Fibroblast of lung (primary cell): ENCODE results near the gene CCDC88C. TPM values are rescaled to one million over a fixed set of nuclear protein-coding genes. Genes with fewer than 3 reads are reported as not detected.

Experiments
- DNase-seq, 2 donors: peaks; one replicate each; pipeline versions ENCODE4 v3.0.0 to v3.0.0-alpha.2; 2010; ENCODE audit warnings: low read depth in 2 of 2
- H2AFZ ChIP-seq: 2 replicates; pipeline ENCODE4 v1.5.1; 2012; ENCODE audit warnings: low read length, control low read depth, inconsistent platforms
- H3K27ac ChIP-seq: 2 replicates; pipeline ENCODE4 v1.5.1; 2011; ENCODE audit warnings: low read length, control low read depth; ENCODE audit not compliant: insufficient read depth
- H3K27me3 ChIP-seq: 2 replicates; pipeline ENCODE4 v1.5.1; 2011; ENCODE audit warnings: mild to moderate bottlenecking, low read length; ENCODE audit not compliant: control insufficient read depth, insufficient read depth
- H3K36me3 ChIP-seq: 2 replicates; pipeline ENCODE4 v1.5.1; 2011; ENCODE audit warnings: low read length; ENCODE audit not compliant: control insufficient read depth, insufficient read depth
- H3K4me1 ChIP-seq: 2 replicates; pipeline ENCODE4 v1.5.1; 2011; ENCODE audit warnings: low read length; ENCODE audit not compliant: control insufficient read depth, insufficient read depth; ENCODE audit errors: extremely low read depth
- H3K4me2 ChIP-seq: 2 replicates; pipeline ENCODE4 v1.5.1; 2011; ENCODE audit warnings: low read length, control low read depth; ENCODE audit not compliant: insufficient read depth; ENCODE audit errors: extremely low read depth
- H3K4me3 ChIP-seq, 4 experiments: fragments of 200-600 bp in 1 of 4; sonication (generic) in 1 of 4; replicated peaks in 1 of 4; 2 replicates each; pipeline ENCODE4 v1.5.1; 2011 to 2016; ENCODE audit warnings: low read length in 4 of 4, low read depth in 3 of 4, mild to moderate bottlenecking in 3 of 4, control low read depth in 2 of 4, inconsistent platforms in 1 of 4, mixed read lengths in 1 of 4; ENCODE audit not compliant: insufficient read depth in 1 of 4; ENCODE audit errors: control extremely low read depth in 1 of 4
- H3K79me2 ChIP-seq: 2 replicates; pipeline ENCODE4 v1.5.1; 2012; ENCODE audit warnings: mild to moderate bottlenecking, low read length, inconsistent platforms; ENCODE audit not compliant: control insufficient read depth, insufficient read depth
- H3K9ac ChIP-seq: 2 replicates; pipeline ENCODE4 v1.5.1; 2011; ENCODE audit warnings: mild to moderate bottlenecking, low read length, control low read depth; ENCODE audit not compliant: insufficient read depth
- H3K9me3 ChIP-seq: 2 replicates; pipeline ENCODE4 v1.5.1; 2012; ENCODE audit warnings: low read depth, low read length; ENCODE audit not compliant: control insufficient read depth, insufficient read depth
- H4K20me1 ChIP-seq: 2 replicates; pipeline ENCODE4 v1.5.1; 2011; ENCODE audit warnings: low read length; ENCODE audit not compliant: control insufficient read depth, insufficient read depth; ENCODE audit errors: extremely low read depth
- EZH2 ChIP-seq: IDR thresholded peaks from 2 replicates; pipeline ENCODE4 v1.5.1; 2012; ENCODE audit warnings: low read length, control low read depth, mild to moderate bottlenecking; ENCODE audit errors: missing control alignments
- polyA plus RNA-seq, 2 donors: library from polyadenylated mRNA; depleted of rRNA in 1 of 2; stranded (reverse) in 1 of 2; unstranded in 1 of 2; fragments of >200 nt; gene quantifications; 2 replicates each; pipeline ENCODE4 v1.2.1, GENCODE V29; 2011 to 2012; ENCODE audit warnings: missing spikeins in 1 of 2
- total RNA-seq: library from RNA; depleted of rRNA; stranded (reverse); fragments of >200 nt; gene quantifications from 2 replicates; pipeline ENCODE4 v1.2.1, GENCODE V29; 2014
- TF ChIP-seq, protein P1 (sequence below), 2 donors: IDR thresholded peaks in 1 of 2; conservative IDR thresholded peaks in 1 of 2; 1 replicate in 1 of 2; 2 replicates in 1 of 2; pipeline ENCODE4 v1.5.1; 2011 to 2012; ENCODE audit warnings: low read length in 2 of 2, control low read depth in 1 of 2, inconsistent platforms in 1 of 2, low read depth in 1 of 2, mild to moderate bottlenecking in 1 of 2

The CCDC88C gene
- total and polyA plus RNA-seq, 2 donors (not counting 1 experiment from before 2014, with no cell fraction given), result 0.02 to 0.17 TPM

- no peaks in the 10 kb centered on the region for H3K4me1 ChIP-seq
These were observed 47.8 kb downstream of the CCDC88C start for GRCh38 chr14:91369628-91370445.

GRCh38 chr14:91368776-91369416, 48.7 kb downstream of the CCDC88C start:
- no peak overlapping the region for H3K4me3 ChIP-seq

More at GRCh38 chr14:91369628-91370445, 47.8 kb downstream of the CCDC88C start:
- Histone ChIP-seq H3K27ac (no peak overlapping the region), H2AFZ (no peak overlapping the region), H3K27me3 (peaks cover 7% of the 10 kb centered on the region), H3K79me2 (no peaks in the 10 kb centered on the region), H3K4me3 (no peak overlapping the region), H4K20me1 (no peaks in the 10 kb centered on the region), H3K9ac (no peak overlapping the region), H3K9me3 (no peaks in the 10 kb centered on the region), H3K4me2 (peak overlapping the region; percentile 8), H3K36me3 (no peaks in the 10 kb centered on the region)
- TF ChIP-seq EZH2, result no peak
- TF ChIP-seq, protein P1, sequence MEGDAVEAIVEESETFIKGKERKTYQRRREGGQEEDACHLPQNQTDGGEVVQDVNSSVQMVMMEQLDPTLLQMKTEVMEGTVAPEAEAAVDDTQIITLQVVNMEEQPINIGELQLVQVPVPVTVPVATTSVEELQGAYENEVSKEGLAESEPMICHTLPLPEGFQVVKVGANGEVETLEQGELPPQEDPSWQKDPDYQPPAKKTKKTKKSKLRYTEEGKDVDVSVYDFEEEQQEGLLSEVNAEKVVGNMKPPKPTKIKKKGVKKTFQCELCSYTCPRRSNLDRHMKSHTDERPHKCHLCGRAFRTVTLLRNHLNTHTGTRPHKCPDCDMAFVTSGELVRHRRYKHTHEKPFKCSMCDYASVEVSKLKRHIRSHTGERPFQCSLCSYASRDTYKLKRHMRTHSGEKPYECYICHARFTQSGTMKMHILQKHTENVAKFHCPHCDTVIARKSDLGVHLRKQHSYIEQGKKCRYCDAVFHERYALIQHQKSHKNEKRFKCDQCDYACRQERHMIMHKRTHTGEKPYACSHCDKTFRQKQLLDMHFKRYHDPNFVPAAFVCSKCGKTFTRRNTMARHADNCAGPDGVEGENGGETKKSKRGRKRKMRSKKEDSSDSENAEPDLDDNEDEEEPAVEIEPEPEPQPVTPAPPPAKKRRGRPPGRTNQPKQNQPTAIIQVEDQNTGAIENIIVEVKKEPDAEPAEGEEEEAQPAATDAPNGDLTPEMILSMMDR (conservative IDR thresholded peaks at IDR 0.05 in 1 of 2, IDR thresholded peaks at IDR 0.05 in 1 of 2; ENCODE audit: low read depth in 1 of 2, low read length in 2 of 2), result no peak
- peak in 1 of 2 donors; percentile 67 for DNase-seq

DNA sequence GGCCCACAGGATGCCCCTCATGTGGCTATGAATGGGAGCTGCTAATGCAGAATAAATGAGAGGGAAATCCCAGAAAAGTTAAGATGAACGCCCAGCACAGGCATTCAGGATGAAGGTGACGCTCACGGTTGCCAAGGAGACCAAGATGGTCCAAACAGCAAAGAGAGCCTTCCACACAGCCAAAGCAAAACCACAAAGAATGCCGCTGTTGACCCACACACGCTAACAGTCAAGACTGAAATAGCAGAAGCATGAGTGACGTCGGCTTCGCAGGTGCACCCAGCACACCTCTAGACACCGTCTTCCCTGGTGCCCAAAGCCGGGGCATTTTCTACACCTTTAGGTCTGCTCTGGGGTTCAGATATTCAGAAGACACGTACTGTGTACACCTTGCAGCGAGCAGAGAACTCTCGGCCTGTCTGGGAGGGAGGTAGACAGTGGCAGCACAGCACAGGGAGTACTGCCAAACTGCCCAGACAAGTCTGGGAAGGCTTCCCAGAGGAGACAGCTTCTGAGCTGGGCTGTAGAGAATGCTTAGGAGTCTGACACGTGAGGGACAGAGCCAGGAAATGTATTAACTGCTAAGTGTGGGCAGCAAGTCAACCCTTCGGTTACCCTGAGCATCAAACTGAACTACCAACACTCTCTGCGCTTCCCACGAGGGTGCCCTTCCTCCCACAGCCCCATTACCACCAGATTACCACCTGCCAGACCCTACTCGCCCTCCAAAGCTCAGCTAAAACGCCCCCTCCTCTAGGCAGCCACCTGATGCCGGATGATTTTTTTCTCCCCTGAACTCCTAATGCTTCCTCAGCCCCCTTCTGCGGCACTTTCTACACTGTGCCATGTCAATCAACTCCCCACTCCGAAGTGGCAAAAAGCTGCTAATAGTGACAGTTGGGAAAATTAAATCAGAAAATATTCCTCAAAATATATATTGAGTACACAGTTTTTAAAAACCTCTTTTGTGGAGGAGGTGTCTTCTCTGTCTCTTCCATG, 50.1 kb downstream of the CCDC88C start:
- Histone ChIP-seq H3K4me3 (no peak overlapping the region), H3K4me1 (no peaks in the 10 kb centered on the region), H3K36me3 (no peaks in the 10 kb centered on the region), H3K79me2 (no peaks in the 10 kb centered on the region), H3K9me3 (no peaks in the 10 kb centered on the region), H3K4me2 (peak overlapping the region; percentile 13), H2AFZ (no peak overlapping the region), H4K20me1 (no peaks in the 10 kb centered on the region), H3K27me3 (peaks cover 4% of the 10 kb centered on the region), H3K9ac (no peak overlapping the region), H3K27ac (no peak overlapping the region)
- TF ChIP-seq, protein P1 (conservative IDR thresholded peaks at IDR 0.05 in 1 of 2, IDR thresholded peaks at IDR 0.05 in 1 of 2; ENCODE audit: low read depth in 1 of 2, low read length in 2 of 2), result no peak
- TF ChIP-seq EZH2, result no peak
- DNase-seq, result peak; percentile 71 to 97

More at GRCh38 chr14:91368776-91369416, 48.7 kb downstream of the CCDC88C start:
- Histone ChIP-seq H3K9me3 (no peaks in the 10 kb centered on the region), H4K20me1 (no peaks in the 10 kb centered on the region), H3K4me2 (no peak overlapping the region), H3K27ac (no peak overlapping the region), H3K36me3 (no peaks in the 10 kb centered on the region), H3K9ac (no peak overlapping the region), H2AFZ (no peak overlapping the region), H3K27me3 (peaks cover 6% of the 10 kb centered on the region), H3K79me2 (no peaks in the 10 kb centered on the region), H3K4me1 (no peaks in the 10 kb centered on the region)
- no peak for DNase-seq
- TF ChIP-seq EZH2, result no peak
